Measurements from ENCODE around the gene DYNC1I1. TPM values are rescaled to one million over a fixed set of nuclear protein-coding genes. Genes with fewer than 3 reads are reported as not detected.

DYNC1I1 gene
- total and polyA plus RNA-seq, 4 donors = 0.28 to 0.67 (median 0.39) TPM

- no peak for DNase-seq (ENCODE audit: low spot score)
- H3K4me1 ChIP-seq (ENCODE audit: control insufficient read depth in 4 of 4, insufficient read depth in 4 of 4, low read length in 3 of 4) = no peaks in the 10 kb centered on the region
- no peak overlapping the region for H3K4me3 ChIP-seq (ENCODE audit: low read depth in 1 of 3, low read length in 3 of 3)
- H3K36me3 ChIP-seq (ENCODE audit: control insufficient read depth in 4 of 4, insufficient read depth in 3 of 4, low read depth in 1 of 4, low read length in 3 of 4) = no peaks in the 10 kb centered on the region
- H3K27me3 ChIP-seq (ENCODE audit: control insufficient read depth in 4 of 4, insufficient read depth in 4 of 4, low read length in 3 of 4) = peaks cover 0 to 2% (median 0%) of the 10 kb centered on the region in 4 donors
- TF ChIP-seq, protein P1, sequence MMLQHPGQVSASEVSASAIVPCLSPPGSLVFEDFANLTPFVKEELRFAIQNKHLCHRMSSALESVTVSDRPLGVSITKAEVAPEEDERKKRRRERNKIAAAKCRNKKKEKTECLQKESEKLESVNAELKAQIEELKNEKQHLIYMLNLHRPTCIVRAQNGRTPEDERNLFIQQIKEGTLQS (IDR thresholded peaks at IDR 0.05) = no peak
- TF ChIP-seq SP1 (IDR thresholded peaks at IDR 0.05) = no peak
- no peak for TF ChIP-seq YY1 (IDR thresholded peaks at IDR 0.05)
- no peak for TF ChIP-seq HNF4A (conservative IDR thresholded peaks at IDR 0.05)
- TF ChIP-seq EGR1 (IDR thresholded peaks at IDR 0.05; ENCODE audit: low read depth in 2 of 2) = no peak
- TF ChIP-seq, protein P2, sequence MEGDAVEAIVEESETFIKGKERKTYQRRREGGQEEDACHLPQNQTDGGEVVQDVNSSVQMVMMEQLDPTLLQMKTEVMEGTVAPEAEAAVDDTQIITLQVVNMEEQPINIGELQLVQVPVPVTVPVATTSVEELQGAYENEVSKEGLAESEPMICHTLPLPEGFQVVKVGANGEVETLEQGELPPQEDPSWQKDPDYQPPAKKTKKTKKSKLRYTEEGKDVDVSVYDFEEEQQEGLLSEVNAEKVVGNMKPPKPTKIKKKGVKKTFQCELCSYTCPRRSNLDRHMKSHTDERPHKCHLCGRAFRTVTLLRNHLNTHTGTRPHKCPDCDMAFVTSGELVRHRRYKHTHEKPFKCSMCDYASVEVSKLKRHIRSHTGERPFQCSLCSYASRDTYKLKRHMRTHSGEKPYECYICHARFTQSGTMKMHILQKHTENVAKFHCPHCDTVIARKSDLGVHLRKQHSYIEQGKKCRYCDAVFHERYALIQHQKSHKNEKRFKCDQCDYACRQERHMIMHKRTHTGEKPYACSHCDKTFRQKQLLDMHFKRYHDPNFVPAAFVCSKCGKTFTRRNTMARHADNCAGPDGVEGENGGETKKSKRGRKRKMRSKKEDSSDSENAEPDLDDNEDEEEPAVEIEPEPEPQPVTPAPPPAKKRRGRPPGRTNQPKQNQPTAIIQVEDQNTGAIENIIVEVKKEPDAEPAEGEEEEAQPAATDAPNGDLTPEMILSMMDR (IDR thresholded peaks at IDR 0.05; ENCODE audit: low read depth, low read length, missing input control) = no peak
- TF ChIP-seq NR2F2 (IDR thresholded peaks at IDR 0.05) = no peak
- no peak for TF ChIP-seq REST (IDR thresholded peaks at IDR 0.05)
- no peak for TF ChIP-seq HNF4G (IDR thresholded peaks at IDR 0.05)
- WGBS = 72% methylated on average over 1 of the region's 1 CpG
- H3K27ac ChIP-seq (ENCODE audit: low read depth in 1 of 2, low read length in 2 of 2) = no peak overlapping the region
- no peak overlapping the region for H3K9ac ChIP-seq (ENCODE audit: low read depth in 1 of 2, low read length in 2 of 2)
- H3K9me3 ChIP-seq (ENCODE audit: control insufficient read depth in 4 of 4, low read length in 3 of 4) = no peaks in the 10 kb centered on the region
These were observed 208.4 kb downstream of the DYNC1I1 start for GRCh38 chr7:95980706-95981105.

GRCh38 chr7:95986178-95986764, 213.9 kb downstream of the DYNC1I1 start:
- Histone ChIP-seq H3K4me1 (ENCODE audit: control insufficient read depth in 4 of 4, insufficient read depth in 4 of 4, low read length in 3 of 4) (no peaks in the 10 kb centered on the region), H3K4me3 (ENCODE audit: low read depth in 1 of 3, low read length in 3 of 3) (no peak overlapping the region), H3K9ac (ENCODE audit: low read depth in 1 of 2, low read length in 2 of 2) (no peak overlapping the region), H3K27me3 (ENCODE audit: control insufficient read depth in 4 of 4, insufficient read depth in 4 of 4, low read length in 3 of 4) (peaks cover 0 to 2% (median 0%) of the 10 kb centered on the region in 4 donors), H3K9me3 (ENCODE audit: control insufficient read depth in 4 of 4, low read length in 3 of 4) (no peaks in the 10 kb centered on the region), H3K27ac (ENCODE audit: low read depth in 1 of 2, low read length in 2 of 2) (no peak overlapping the region), H3K36me3 (ENCODE audit: control insufficient read depth in 4 of 4, insufficient read depth in 3 of 4, low read depth in 1 of 4, low read length in 3 of 4) (no peaks in the 10 kb centered on the region)
- DNase-seq (ENCODE audit: low spot score) = no peak
- no peak for TF ChIP-seq SP1 (IDR thresholded peaks at IDR 0.05)
- TF ChIP-seq MAX (IDR thresholded peaks at IDR 0.05) = no peak
- TF ChIP-seq FOXA2 (IDR thresholded peaks at IDR 0.05) = no peak
- WGBS = 76% methylated on average over 6 of the region's 6 CpGs

- H3K27ac ChIP-seq (ENCODE audit: low read depth in 1 of 2, low read length in 2 of 2) = no peak overlapping the region
- H3K9me3 ChIP-seq (ENCODE audit: control insufficient read depth in 4 of 4, low read length in 3 of 4) = no peaks in the 10 kb centered on the region
- no peak for TF ChIP-seq HNF4A (conservative IDR thresholded peaks at IDR 0.05)
- TF ChIP-seq JUND (IDR thresholded peaks at IDR 0.05) = no peak
- no peak for TF ChIP-seq HNF4G (IDR thresholded peaks at IDR 0.05)
- no peak for DNase-seq (ENCODE audit: low spot score)
- H3K36me3 ChIP-seq (ENCODE audit: control insufficient read depth in 4 of 4, insufficient read depth in 3 of 4, low read depth in 1 of 4, low read length in 3 of 4) = no peaks in the 10 kb centered on the region
- WGBS = 48% methylated on average over 5 of the region's 5 CpGs
- peaks cover 0 to 2% (median 0%) of the 10 kb centered on the region in 4 donors for H3K27me3 ChIP-seq (ENCODE audit: control insufficient read depth in 4 of 4, insufficient read depth in 4 of 4, low read length in 3 of 4)
- H3K4me3 ChIP-seq (ENCODE audit: low read depth in 1 of 3, low read length in 3 of 3) = no peak overlapping the region
- H3K9ac ChIP-seq (ENCODE audit: low read depth in 1 of 2, low read length in 2 of 2) = no peak overlapping the region
- H3K4me1 ChIP-seq (ENCODE audit: control insufficient read depth in 4 of 4, insufficient read depth in 4 of 4, low read length in 3 of 4) = no peaks in the 10 kb centered on the region
These were observed 216.9 kb downstream of the DYNC1I1 start for GRCh38 chr7:95989301-95989700.
